ENCODE data around the gene IDH3B. TPM values are rescaled to one million over a fixed set of nuclear protein-coding genes. Genes with fewer than 3 reads are reported as not detected.
"Not testable (repeated sequence)": the region's sequence is repeated elsewhere in the genome, so short reads cannot be mapped to it uniquely, and the experiment has no call there.

Gene IDH3B
- total and polyA plus RNA-seq, 7 experiments from 2014 or later, result 101 to 161 (median 107) TPM

GRCh38 chr20:2695984-2696525 lies 32.0 kb upstream of the IDH3B start:
- H3K27ac Mint-ChIP-seq; H3K9me3 ChIP-seq (ENCODE audit: control insufficient read depth in 2 of 3, low read length in 3 of 3); DNase-seq; ATAC-seq; H3K4me3 ChIP-seq (ENCODE audit: low read length); H3K27ac ChIP-seq (ENCODE audit: low read depth, low read length); H3K9me3 Mint-ChIP-seq; CTCF ChIA-PET; H3K36me3 Mint-ChIP-seq; H3K4me1 ChIP-seq (ENCODE audit: control insufficient read depth in 2 of 2, insufficient read depth in 2 of 2, low read length in 2 of 2); intact Hi-C loops (cut with micrococcal nuclease); H3K27me3 ChIP-seq (ENCODE audit: control insufficient read depth in 2 of 2, insufficient read depth in 2 of 2, low read length in 2 of 2); H3K36me3 ChIP-seq (ENCODE audit: control insufficient read depth in 2 of 3, insufficient read depth in 3 of 3, low read length in 3 of 3); POLR2A ChIA-PET: not testable (repeated sequence)
- H3K4me3 Mint-ChIP-seq, result peak overlapping the region in 1 of 10 donors; percentile 68
- peaks cover 16 to 43% (median 23%) of the 10 kb centered on the region in 5 donors for H3K27me3 Mint-ChIP-seq
- H3K4me1 Mint-ChIP-seq, result peaks cover 9 to 18% (median 14%) of the 10 kb centered on the region in 7 donors

GRCh38 chr20:2695206-2695983 lies 31.4 kb upstream of the IDH3B start:
- ChIA-PET POLR2A (interaction anchor here (0.9 kb wide), 1 partner anchor 46 kb away, joined by 5 read pairs; no protein-coding TSS in a partner anchor), CTCF (interaction anchor here (2.3 kb wide), 1 partner anchor 46 kb away, joined by 11 read pairs; no protein-coding TSS in a partner anchor)
- ATAC-seq (no peak), DNase-seq (no peak)
- Histone ChIP-seq H3K9me3 (ENCODE audit: control insufficient read depth in 2 of 3, low read length in 3 of 3) (no peaks in the 10 kb centered on the region), H3K27me3 (ENCODE audit: control insufficient read depth in 2 of 2, insufficient read depth in 2 of 2, low read length in 2 of 2) (peaks cover 4 to 9% of the 10 kb centered on the region in 2 donors), H3K4me1 (ENCODE audit: control insufficient read depth in 2 of 2, insufficient read depth in 2 of 2, low read length in 2 of 2) (no peaks in the 10 kb centered on the region), H3K36me3 (ENCODE audit: control insufficient read depth in 2 of 3, insufficient read depth in 3 of 3, low read length in 3 of 3) (no peaks in the 10 kb centered on the region), H3K4me3 (ENCODE audit: low read length) (no peak overlapping the region), H3K27ac (ENCODE audit: low read depth, low read length) (no peak overlapping the region)
- peak overlapping the region in 1 of 9 donors; percentile 13 for H3K27ac Mint-ChIP-seq
- H3K9me3 Mint-ChIP-seq, result peaks cover 0 to 4% (median 0%) of the 10 kb centered on the region in 11 donors
- peaks cover 0 to 7% (median 0%) of the 10 kb centered on the region in 5 donors for H3K36me3 Mint-ChIP-seq
- intact Hi-C loops (cut with micrococcal nuclease), result no loop called here
- peaks cover 13 to 23% (median 18%) of the 10 kb centered on the region in 7 donors for H3K4me1 Mint-ChIP-seq
- peaks cover 16 to 48% (median 23%) of the 10 kb centered on the region in 5 donors for H3K27me3 Mint-ChIP-seq
- peak overlapping the region; percentile 34 to 74 (median 65) for H3K4me3 Mint-ChIP-seq

- no peak for ATAC-seq
- POLR2A ChIA-PET, result interaction anchor here (0.9 kb wide), 1 partner anchor 47 kb away, joined by 5 read pairs; no protein-coding TSS in a partner anchor
- intact Hi-C loops (cut with micrococcal nuclease), result loop anchor here in 1 of 2 donors (5.0 kb wide), 1 partner anchor 353 kb away; the partner anchor contains the start of gene MRPS26
Observed at GRCh38 chr20:2694519-2694918, 30.5 kb upstream of the IDH3B start.

GRCh38 chr20:2694008-2694471 lies 30.0 kb upstream of the IDH3B start:
- no peak for ATAC-seq
- no peak overlapping the region for H3K4me3 ChIP-seq (ENCODE audit: low read length)
- Mint-ChIP-seq H3K4me1 (peaks cover 16 to 23% (median 18%) of the 10 kb centered on the region in 7 donors), H3K27ac (no peak overlapping the region), H3K27me3 (peaks cover 16 to 55% (median 23%) of the 10 kb centered on the region in 5 donors), H3K4me3 (peak overlapping the region in 8 of 10 donors; percentile 14 to 72 (median 38)), H3K36me3 (peaks cover 0 to 9% (median 0%) of the 10 kb centered on the region in 5 donors), H3K9me3 (peaks cover 0 to 4% (median 0%) of the 10 kb centered on the region in 11 donors)
- no peak for DNase-seq
- H3K27ac ChIP-seq (ENCODE audit: low read depth, low read length), result no peak overlapping the region
- no peaks in the 10 kb centered on the region for H3K4me1 ChIP-seq (ENCODE audit: control insufficient read depth in 2 of 2, insufficient read depth in 2 of 2, low read length in 2 of 2)
- CTCF ChIA-PET, result interaction anchor here (0.6 to 2.3 kb wide), 4 partner anchors 14 to 119 kb away, joined by 3 to 11 read pairs (median 3); no protein-coding TSS in a partner anchor
- intact Hi-C loops (cut with micrococcal nuclease), result loop anchor here in 1 of 2 donors (5.0 kb wide), 1 partner anchor 353 kb away; the partner anchor contains the start of gene MRPS26
- H3K9me3 ChIP-seq (ENCODE audit: control insufficient read depth in 2 of 3, low read length in 3 of 3), result no peaks in the 10 kb centered on the region
- no peaks in the 10 kb centered on the region for H3K36me3 ChIP-seq (ENCODE audit: control insufficient read depth in 2 of 3, insufficient read depth in 3 of 3, low read length in 3 of 3)
- peaks cover 4 to 9% of the 10 kb centered on the region in 2 donors for H3K27me3 ChIP-seq (ENCODE audit: control insufficient read depth in 2 of 2, insufficient read depth in 2 of 2, low read length in 2 of 2)
- POLR2A ChIA-PET, result interaction anchor here (0.9 to 1.5 kb wide), 2 partner anchors 36 to 48 kb away, joined by 3 to 5 read pairs; no protein-coding TSS in a partner anchor

More at GRCh38 chr20:2694519-2694918, 30.5 kb upstream of the IDH3B start:
- Mint-ChIP-seq H3K27me3 (peaks cover 16 to 55% (median 23%) of the 10 kb centered on the region in 5 donors), H3K27ac (peak overlapping the region in 2 of 9 donors; percentile 13 to 41), H3K9me3 (peaks cover 0 to 4% (median 0%) of the 10 kb centered on the region in 11 donors), H3K36me3 (peaks cover 0 to 9% (median 0%) of the 10 kb centered on the region in 5 donors), H3K4me1 (peaks cover 16 to 23% (median 18%) of the 10 kb centered on the region in 7 donors), H3K4me3 (peak overlapping the region; percentile 7 to 72 (median 56))
- Histone ChIP-seq H3K36me3 (ENCODE audit: control insufficient read depth in 2 of 3, insufficient read depth in 3 of 3, low read length in 3 of 3) (no peaks in the 10 kb centered on the region), H3K27ac (ENCODE audit: low read depth, low read length) (no peak overlapping the region), H3K27me3 (ENCODE audit: control insufficient read depth in 2 of 2, insufficient read depth in 2 of 2, low read length in 2 of 2) (peaks cover 4 to 9% of the 10 kb centered on the region in 2 donors), H3K4me3 (ENCODE audit: low read length) (no peak overlapping the region), H3K9me3 (ENCODE audit: control insufficient read depth in 2 of 3, low read length in 3 of 3) (no peaks in the 10 kb centered on the region), H3K4me1 (ENCODE audit: control insufficient read depth in 2 of 2, insufficient read depth in 2 of 2, low read length in 2 of 2) (no peaks in the 10 kb centered on the region)
- CTCF ChIA-PET, result interaction anchor here (0.9 to 2.3 kb wide), 2 partner anchors 19 to 47 kb away, joined by 3 to 11 read pairs; no protein-coding TSS in a partner anchor
- no peak for DNase-seq

GRCh38 chr20:2693286-2694007 lies 29.4 kb upstream of the IDH3B start:
- CTCF ChIA-PET, result interaction anchor here (0.6 to 2.3 kb wide), 4 partner anchors 15 to 119 kb away, joined by 3 to 11 read pairs (median 4); no protein-coding TSS in a partner anchor
- Mint-ChIP-seq H3K27me3 (peaks cover 16 to 55% (median 23%) of the 10 kb centered on the region in 5 donors), H3K4me1 (peaks cover 16 to 26% (median 20%) of the 10 kb centered on the region in 7 donors), H3K27ac (no peak overlapping the region), H3K4me3 (peak overlapping the region in 5 of 10 donors; percentile 14 to 72 (median 33)), H3K36me3 (peaks cover 0 to 9% (median 0%) of the 10 kb centered on the region in 5 donors), H3K9me3 (peaks cover 0 to 4% (median 0%) of the 10 kb centered on the region in 11 donors)
- peak; percentile 15 to 70 (median 38) for DNase-seq
- Histone ChIP-seq H3K9me3 (ENCODE audit: control insufficient read depth in 2 of 3, low read length in 3 of 3) (no peaks in the 10 kb centered on the region), H3K36me3 (ENCODE audit: control insufficient read depth in 2 of 3, insufficient read depth in 3 of 3, low read length in 3 of 3) (no peaks in the 10 kb centered on the region), H3K4me3 (ENCODE audit: low read length) (no peak overlapping the region), H3K27me3 (ENCODE audit: control insufficient read depth in 2 of 2, insufficient read depth in 2 of 2, low read length in 2 of 2) (peaks cover 4 to 9% of the 10 kb centered on the region in 2 donors), H3K4me1 (ENCODE audit: control insufficient read depth in 2 of 2, insufficient read depth in 2 of 2, low read length in 2 of 2) (peaks cover 2% of the 10 kb centered on the region in 2 donors), H3K27ac (ENCODE audit: low read depth, low read length) (no peak overlapping the region)
- POLR2A ChIA-PET, result interaction anchor here (1.5 to 2.2 kb wide), 2 partner anchors 36 to 59 kb away, joined by 3 to 6 read pairs; no protein-coding TSS in a partner anchor
- ATAC-seq, result peak; percentile 73
- intact Hi-C loops (cut with micrococcal nuclease), result loop anchor here in 1 of 2 donors (1.0 to 5.0 kb wide), 5 partner anchors 18 to 354 kb away; partner anchors contain the start of genes MRPS26, PCED1A, PTPRA and VPS16

Measured in naive thymus-derived CD4-positive, alpha-beta T cell (primary cell).